Muscle of leg (tissue), 11 donors: ENCODE results near the gene DNMT1. TPM values are rescaled to one million over a fixed set of nuclear protein-coding genes. Genes with fewer than 3 reads are reported as not detected.

Experiments used
- DNase-seq: peaks from one replicate; pipeline ENCODE4 v3.0.0; 2013
- H3K27ac ChIP-seq: one replicate; pipeline ENCODE4 v1.5.1; 2013; ENCODE audit warnings: mild to moderate bottlenecking, low read length, control low read depth
- H3K27me3 ChIP-seq: one replicate; pipeline ENCODE4 v1.6.1; 2013; ENCODE audit warnings: low read length; ENCODE audit not compliant: control insufficient read depth, insufficient read depth
- H3K36me3 ChIP-seq: one replicate; pipeline ENCODE4 v1.6.1; 2013; ENCODE audit warnings: low read length; ENCODE audit not compliant: control insufficient read depth, insufficient read depth
- H3K4me1 ChIP-seq: one replicate; pipeline ENCODE4 v1.6.1; 2013; ENCODE audit warnings: low read length; ENCODE audit not compliant: control insufficient read depth, insufficient read depth
- H3K4me3 ChIP-seq: one replicate; pipeline ENCODE4 v1.5.1; 2013; ENCODE audit warnings: low read length, control low read depth
- H3K9me3 ChIP-seq: replicated peaks from 2 replicates; pipeline ENCODE4 v1.6.1; 2013; ENCODE audit warnings: low read depth, low read length; ENCODE audit not compliant: control insufficient read depth
- WGBS: methylation state at CpG from one replicate; pipeline ENCODE4 v1.1.5; 2013; ENCODE audit warnings: missing lambda C conversion rate; ENCODE audit not compliant: insufficient coverage; 5-methylcytosine and 5-hydroxymethylcytosine counted together
- polyA plus RNA-seq, 8 donors: library from polyadenylated mRNA; unstranded; fragments of 120-200 nt; gene quantifications; one replicate each; pipeline versions ENCODE4 v1.2.1 to v1.2.3, GENCODE V29; 2013; ENCODE audit warnings: inconsistent platforms in 1 of 8, low replicate concordance in 1 of 8; ENCODE audit not compliant: insufficient read length in 8 of 8, insufficient read depth in 1 of 8
- total RNA-seq: library from RNA; stranded (reverse); fragments of 120-200 nt; gene quantifications from one replicate; pipeline ENCODE4 v1.2.4, GENCODE V29; 2013

Gene DNMT1
- total and polyA plus RNA-seq, 9 donors: 28.3 to 83.7 (median 70.6) TPM

- Histone ChIP-seq H3K36me3 (peaks cover 2% of the 10 kb centered on the region), H3K9me3 (no peaks in the 10 kb centered on the region), H3K27me3 (no peaks in the 10 kb centered on the region), H3K4me1 (peaks cover 51% of the 10 kb centered on the region), H3K27ac (peak within 1 kb of the TSS; percentile 91), H3K4me3 (peak within 1 kb of the TSS; percentile 91)
- DNase-seq: peak; percentile 92
- WGBS: 0% methylated on average over 63 of the region's 73 CpGs
Measured at GRCh38 chr19:10230861-10231611, 36.3 kb upstream of the DNMT1 start, which contains the start of gene S1PR2. Gene S1PR2 (minus strand): TSS chr19:10231331. CDS start chr19:10224905, 6,426 bp downstream.

GRCh38 chr19:10230173-10230860 lies 35.6 kb upstream of the DNMT1 start:
- no peaks in the 10 kb centered on the region for H3K9me3 ChIP-seq
- H3K27ac ChIP-seq: peak overlapping the region; percentile 91
- under 1% methylated on average over 42 of the region's 70 CpGs for WGBS
- H3K4me1 ChIP-seq: peaks cover 51% of the 10 kb centered on the region
- peak overlapping the region; percentile 91 for H3K4me3 ChIP-seq
- DNase-seq: peak; percentile 86
- no peaks in the 10 kb centered on the region for H3K27me3 ChIP-seq
- peaks cover 2% of the 10 kb centered on the region for H3K36me3 ChIP-seq

GRCh38 chr19:10228920-10229319 lies 34.2 kb upstream of the DNMT1 start:
- Histone ChIP-seq H3K27me3 (no peaks in the 10 kb centered on the region), H3K4me3 (no peak overlapping the region), H3K4me1 (peaks cover 51% of the 10 kb centered on the region), H3K9me3 (no peaks in the 10 kb centered on the region), H3K36me3 (peaks cover 9% of the 10 kb centered on the region), H3K27ac (peak overlapping the region; percentile 67)
- peak; percentile 79 for DNase-seq
- WGBS: 18% methylated on average over 2 of the region's 2 CpGs

GRCh38 chr19:10228393-10228792 lies 33.6 kb upstream of the DNMT1 start:
- H3K36me3 ChIP-seq: peaks cover 12% of the 10 kb centered on the region
- DNase-seq: no peak
- H3K9me3 ChIP-seq: no peaks in the 10 kb centered on the region
- no peak overlapping the region for H3K4me3 ChIP-seq
- H3K4me1 ChIP-seq: peaks cover 51% of the 10 kb centered on the region
- H3K27ac ChIP-seq: peak overlapping the region; percentile 67
- no peaks in the 10 kb centered on the region for H3K27me3 ChIP-seq
- 33% methylated on average over 3 of the region's 5 CpGs for WGBS

GRCh38 chr19:10227026-10227971 lies 32.5 kb upstream of the DNMT1 start:
- Histone ChIP-seq H3K4me1 (peaks cover 51% of the 10 kb centered on the region), H3K4me3 (peak overlapping the region; percentile 16), H3K9me3 (no peaks in the 10 kb centered on the region), H3K36me3 (peaks cover 18% of the 10 kb centered on the region), H3K27ac (peak overlapping the region; percentile 90), H3K27me3 (no peaks in the 10 kb centered on the region)
- DNase-seq: peak; percentile 93
- 37% methylated on average over 16 of the region's 28 CpGs for WGBS

GRCh38 chr19:10226376-10227025 lies 31.7 kb upstream of the DNMT1 start:
- DNase-seq: peak; percentile 99
- peak overlapping the region; percentile 90 for H3K27ac ChIP-seq

GRCh38 chr19:10226021-10226375 lies 31.2 kb upstream of the DNMT1 start:
- Histone ChIP-seq H3K27ac (peak overlapping the region; percentile 85), H3K36me3 (peaks cover 21% of the 10 kb centered on the region), H3K27me3 (no peaks in the 10 kb centered on the region), H3K4me1 (peaks cover 44% of the 10 kb centered on the region), H3K4me3 (no peak overlapping the region), H3K9me3 (no peaks in the 10 kb centered on the region)
- no peak for DNase-seq
- 68% methylated on average over 3 of the region's 6 CpGs for WGBS

More at GRCh38 chr19:10226376-10227025, 31.7 kb upstream of the DNMT1 start:
- peaks cover 21% of the 10 kb centered on the region for H3K36me3 ChIP-seq
- no peaks in the 10 kb centered on the region for H3K9me3 ChIP-seq
- WGBS: 5% methylated on average over 3 of the region's 13 CpGs
- H3K4me3 ChIP-seq: no peak overlapping the region
- H3K27me3 ChIP-seq: no peaks in the 10 kb centered on the region
- peaks cover 45% of the 10 kb centered on the region for H3K4me1 ChIP-seq

- WGBS: 93% methylated on average over 23 of the region's 23 CpGs
- Histone ChIP-seq H3K4me3 (no peak overlapping the region), H3K27ac (no peak overlapping the region), H3K36me3 (peaks cover 21% of the 10 kb centered on the region), H3K4me1 (peaks cover 31% of the 10 kb centered on the region), H3K27me3 (no peaks in the 10 kb centered on the region), H3K9me3 (no peaks in the 10 kb centered on the region)
- DNase-seq: no peak
Measured at GRCh38 chr19:10224337-10224736, 29.6 kb upstream of the DNMT1 start.

GRCh38 chr19:10223488-10224213 lies 28.9 kb upstream of the DNMT1 start:
- Histone ChIP-seq H3K27me3 (no peaks in the 10 kb centered on the region), H3K36me3 (peaks cover 21% of the 10 kb centered on the region), H3K27ac (no peak overlapping the region), H3K4me1 (peaks cover 26% of the 10 kb centered on the region), H3K4me3 (no peak overlapping the region), H3K9me3 (no peaks in the 10 kb centered on the region)
- whole genome bisulfite sequencing: 88% methylated on average over 13 of the region's 28 CpGs
- DNase-seq: no peak
